Measurements from ENCODE around the gene FANCC. TPM values are rescaled to one million over a fixed set of nuclear protein-coding genes. Genes with fewer than 3 reads are reported as not detected.

FANCC gene
- total and polyA plus RNA-seq, 2 of the 13 experiments (the other 11 are each of a cell fraction or from before 2014, with no cell fraction given), result 7.4 to 8.6 TPM

DNA sequence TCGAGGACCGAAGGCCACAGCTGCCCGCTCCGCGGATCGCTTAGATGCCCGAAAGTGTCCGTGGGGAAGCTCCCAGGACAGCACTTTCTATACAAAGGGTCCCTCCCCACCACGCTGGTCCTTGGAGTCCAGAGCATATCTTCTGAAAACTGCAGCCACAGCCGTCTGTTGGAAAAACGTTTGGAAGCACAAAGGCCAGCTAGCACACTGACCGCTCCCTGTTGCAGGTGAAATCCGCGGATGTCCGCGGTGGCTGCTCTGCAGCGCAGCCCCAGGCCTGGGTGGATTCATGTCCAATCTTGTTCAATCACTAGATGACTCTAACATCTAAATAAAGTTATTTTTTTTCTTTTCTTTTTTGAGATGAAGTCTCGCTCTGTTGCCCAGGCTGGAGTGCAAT lies 32.8 kb upstream of the FANCC start:
- ChIA-PET POLR2A (no interaction called here), CTCF (ENCODE audit: low intra/inter-chr PET ratio, low total read pairs) (no interaction called here)
- Histone ChIP-seq H3K4me3 (replicated peaks in 1 of 3; ENCODE audit: insufficient read depth in 1 of 3, low read depth in 2 of 3, low read length in 3 of 3) (no peak overlapping the region), H2AFZ (ENCODE audit: low read length) (no peak overlapping the region), H3K4me1 (ENCODE audit: insufficient read depth, low read length) (peaks cover 6% of the 10 kb centered on the region), H3K36me3 (replicated peaks in 1 of 2; ENCODE audit: control insufficient read depth in 1 of 2, insufficient read depth in 2 of 2, low read length in 2 of 2) (no peaks in the 10 kb centered on the region), H3K4me2 (ENCODE audit: low read depth, low read length) (no peak overlapping the region), H3K27me3 (ENCODE audit: control insufficient read depth in 1 of 2, insufficient read depth in 2 of 2, low read length in 2 of 2) (0 out of 5 replicates have a peak, but pooled peaks cover 0 to 3% of the 10 kb centered on the region in 2 experiments), H3K27ac (ENCODE audit: extremely low read length, insufficient read depth, low read length) (no peak overlapping the region), H3K9me3 (ENCODE audit: low read length) (no peaks in the 10 kb centered on the region), H3K9ac (ENCODE audit: insufficient read depth, low read depth, low read length) (no peak overlapping the region), H3K79me2 (ENCODE audit: insufficient read depth, low read length) (no peaks in the 10 kb centered on the region), H4K20me1 (ENCODE audit: insufficient read depth, low read length) (no peaks in the 10 kb centered on the region)
- no peak for DNase-seq (ENCODE audit: low spot score)
- 79% methylated on average over 17 of the region's 18 CpGs for WGBS (ENCODE audit: low lambda C conversion rate)
- FAIRE-seq, result no peak
- BruUV-seq (replicated peaks), result no TSS peak
- ATAC-seq, result no peak
- intact Hi-C loops (cut with micrococcal nuclease; ENCODE audit: unreplicated experiment) (no loop called here), in situ Hi-C loops (cut with HindIII; ENCODE audit: extremely low pct_ligation_motif_present, low pct_unique_long_range_greater_than_20kb) (no loop called here)
- TF ChIP-seq, protein P1, sequence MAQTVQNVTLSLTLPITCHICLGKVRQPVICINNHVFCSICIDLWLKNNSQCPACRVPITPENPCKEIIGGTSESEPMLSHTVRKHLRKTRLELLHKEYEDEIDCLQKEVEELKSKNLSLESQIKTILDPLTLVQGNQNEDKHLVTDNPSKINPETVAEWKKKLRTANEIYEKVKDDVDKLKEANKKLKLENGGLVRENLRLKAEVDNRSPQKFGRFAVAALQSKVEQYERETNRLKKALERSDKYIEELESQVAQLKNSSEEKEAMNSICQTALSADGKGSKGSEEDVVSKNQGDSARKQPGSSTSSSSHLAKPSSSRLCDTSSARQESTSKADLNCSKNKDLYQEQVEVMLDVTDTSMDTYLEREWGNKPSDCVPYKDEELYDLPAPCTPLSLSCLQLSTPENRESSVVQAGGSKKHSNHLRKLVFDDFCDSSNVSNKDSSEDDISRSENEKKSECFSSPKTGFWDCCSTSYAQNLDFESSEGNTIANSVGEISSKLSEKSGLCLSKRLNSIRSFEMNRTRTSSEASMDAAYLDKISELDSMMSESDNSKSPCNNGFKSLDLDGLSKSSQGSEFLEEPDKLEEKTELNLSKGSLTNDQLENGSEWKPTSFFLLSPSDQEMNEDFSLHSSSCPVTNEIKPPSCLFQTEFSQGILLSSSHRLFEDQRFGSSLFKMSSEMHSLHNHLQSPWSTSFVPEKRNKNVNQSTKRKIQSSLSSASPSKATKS (CRISPR knock-in tag; IDR thresholded peaks at IDR 0.05), result no peak
- TF ChIP-seq, protein P2, sequence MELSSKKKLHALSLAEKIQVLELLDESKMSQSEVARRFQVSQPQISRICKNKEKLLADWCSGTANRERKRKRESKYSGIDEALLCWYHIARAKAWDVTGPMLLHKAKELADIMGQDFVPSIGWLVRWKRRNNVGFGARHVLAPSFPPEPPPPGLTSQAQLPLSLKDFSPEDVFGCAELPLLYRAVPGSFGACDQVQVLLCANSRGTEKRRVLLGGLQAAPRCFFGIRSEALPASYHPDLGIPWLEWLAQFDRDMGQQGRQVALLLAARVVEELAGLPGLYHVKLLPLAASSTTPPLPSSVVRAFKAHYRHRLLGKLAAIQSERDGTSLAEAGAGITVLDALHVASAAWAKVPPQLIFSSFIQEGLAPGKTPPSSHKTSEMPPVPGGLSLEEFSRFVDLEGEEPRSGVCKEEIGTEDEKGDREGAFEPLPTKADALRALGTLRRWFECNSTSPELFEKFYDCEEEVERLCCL (CRISPR knock-in tag; IDR thresholded peaks at IDR 0.05; ENCODE audit: borderline replicate concordance), result no peak
- TF ChIP-seq CENPT (CRISPR knock-in tag; IDR thresholded peaks at IDR 0.05; ENCODE audit: low read depth), result no peak
- TF ChIP-seq HNRNPUL1 (IDR thresholded peaks at IDR 0.05; ENCODE audit: low read depth, low read length), result no peak
- TF ChIP-seq DMAP1 (CRISPR knock-in tag; IDR thresholded peaks at IDR 0.05), result no peak
- no peak for TF ChIP-seq ZFP37 (CRISPR knock-in tag; IDR thresholded peaks at IDR 0.05; ENCODE audit: borderline replicate concordance)
- no peak for TF ChIP-seq FOXM1 (CRISPR knock-in tag; IDR thresholded peaks at IDR 0.05)
- no peak for TF ChIP-seq HDAC1 (CRISPR knock-in tag; IDR thresholded peaks at IDR 0.05)
- no peak for TF ChIP-seq MTF1 (CRISPR knock-in tag; IDR thresholded peaks at IDR 0.05)
- TF ChIP-seq ZNF451 (CRISPR knock-in tag; IDR thresholded peaks at IDR 0.05), result no peak
- no peak for TF ChIP-seq KLF12 (CRISPR knock-in tag; IDR thresholded peaks at IDR 0.05; ENCODE audit: borderline replicate concordance)
- TF ChIP-seq, protein P3, sequence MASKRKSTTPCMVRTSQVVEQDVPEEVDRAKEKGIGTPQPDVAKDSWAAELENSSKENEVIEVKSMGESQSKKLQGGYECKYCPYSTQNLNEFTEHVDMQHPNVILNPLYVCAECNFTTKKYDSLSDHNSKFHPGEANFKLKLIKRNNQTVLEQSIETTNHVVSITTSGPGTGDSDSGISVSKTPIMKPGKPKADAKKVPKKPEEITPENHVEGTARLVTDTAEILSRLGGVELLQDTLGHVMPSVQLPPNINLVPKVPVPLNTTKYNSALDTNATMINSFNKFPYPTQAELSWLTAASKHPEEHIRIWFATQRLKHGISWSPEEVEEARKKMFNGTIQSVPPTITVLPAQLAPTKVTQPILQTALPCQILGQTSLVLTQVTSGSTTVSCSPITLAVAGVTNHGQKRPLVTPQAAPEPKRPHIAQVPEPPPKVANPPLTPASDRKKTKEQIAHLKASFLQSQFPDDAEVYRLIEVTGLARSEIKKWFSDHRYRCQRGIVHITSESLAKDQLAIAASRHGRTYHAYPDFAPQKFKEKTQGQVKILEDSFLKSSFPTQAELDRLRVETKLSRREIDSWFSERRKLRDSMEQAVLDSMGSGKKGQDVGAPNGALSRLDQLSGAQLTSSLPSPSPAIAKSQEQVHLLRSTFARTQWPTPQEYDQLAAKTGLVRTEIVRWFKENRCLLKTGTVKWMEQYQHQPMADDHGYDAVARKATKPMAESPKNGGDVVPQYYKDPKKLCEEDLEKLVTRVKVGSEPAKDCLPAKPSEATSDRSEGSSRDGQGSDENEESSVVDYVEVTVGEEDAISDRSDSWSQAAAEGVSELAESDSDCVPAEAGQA (IDR thresholded peaks at IDR 0.05; ENCODE audit: low read depth), result no peak
- TF ChIP-seq, protein P3 (CRISPR knock-in tag; IDR thresholded peaks at IDR 0.05; ENCODE audit: borderline replicate concordance), result no peak
- TF ChIP-seq ZFP62 (CRISPR knock-in tag; IDR thresholded peaks at IDR 0.05), result no peak
- TF ChIP-seq, protein P4, sequence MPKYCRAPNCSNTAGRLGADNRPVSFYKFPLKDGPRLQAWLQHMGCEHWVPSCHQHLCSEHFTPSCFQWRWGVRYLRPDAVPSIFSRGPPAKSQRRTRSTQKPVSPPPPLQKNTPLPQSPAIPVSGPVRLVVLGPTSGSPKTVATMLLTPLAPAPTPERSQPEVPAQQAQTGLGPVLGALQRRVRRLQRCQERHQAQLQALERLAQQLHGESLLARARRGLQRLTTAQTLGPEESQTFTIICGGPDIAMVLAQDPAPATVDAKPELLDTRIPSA (CRISPR knock-in tag; IDR thresholded peaks at IDR 0.05; ENCODE audit: borderline replicate concordance), result no peak
- no peak for TF ChIP-seq PAX8 (CRISPR knock-in tag; IDR thresholded peaks at IDR 0.05; ENCODE audit: borderline replicate concordance)
- TF ChIP-seq ZNF782 (CRISPR knock-in tag; IDR thresholded peaks at IDR 0.05; ENCODE audit: borderline replicate concordance), result no peak
